GM21515 (cell line): Measurements from ENCODE around the gene NCK1.
"Not testable (repeated sequence)": the region's sequence is repeated elsewhere in the genome, so short reads cannot be mapped to it uniquely, and the experiment has no call there.

Source experiments
- ATAC-seq: cut with Tn5 transposase; IDR thresholded peaks from one replicate; pipeline ENCODE4 v1.9.1; 2021; ENCODE audit not compliant: unreplicated experiment

NCK1 gene

GRCh38 chr3:136982520-136983138 is 120.6 kb downstream of the NCK1 start:
- ATAC-seq: no peak

DNA sequence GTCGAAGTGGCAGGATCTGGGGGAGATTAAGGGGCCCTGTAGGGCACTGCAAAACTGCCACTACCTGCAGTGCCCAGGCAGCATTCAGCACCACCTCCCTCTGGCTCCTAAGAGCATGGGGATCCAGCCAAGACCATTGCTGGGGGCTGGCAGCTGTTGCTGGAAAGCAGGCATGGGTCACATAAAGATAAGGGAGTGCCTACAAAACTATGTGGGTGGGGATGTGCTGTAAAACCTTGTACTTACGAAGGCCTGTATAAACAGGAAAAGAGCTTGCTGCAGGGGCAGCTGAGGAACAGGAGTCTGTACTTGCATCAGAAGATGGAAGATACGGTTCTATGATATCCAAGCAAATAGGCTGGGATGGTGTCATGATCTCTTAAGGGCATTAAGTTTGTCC is 122.8 kb downstream of the NCK1 start:
- no peak for ATAC-seq

- ATAC-seq: not testable (repeated sequence)
Measured at GRCh38 chr3:136987398-136987980, 125.5 kb downstream of the NCK1 start.

DNA sequence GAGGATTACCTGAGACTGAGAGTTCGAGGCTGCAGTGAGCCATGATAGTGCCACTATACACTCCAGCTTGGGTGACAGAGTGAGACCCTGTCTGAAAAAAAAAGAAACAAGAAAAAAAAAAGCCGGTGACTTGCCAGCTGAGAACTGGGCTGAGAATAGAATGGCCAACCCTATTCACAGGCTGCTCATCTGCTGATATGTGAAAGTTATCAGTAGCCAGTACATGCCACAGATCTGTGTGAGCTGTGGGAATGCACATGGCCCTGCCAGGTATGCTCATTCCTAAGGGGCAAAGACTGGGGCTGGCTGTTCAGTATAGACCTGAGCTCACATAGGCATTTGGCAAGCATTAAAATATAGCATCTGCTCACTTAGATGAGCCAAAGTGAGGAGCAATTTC is 126.6 kb downstream of the NCK1 start:
- ATAC-seq: no peak

DNA sequence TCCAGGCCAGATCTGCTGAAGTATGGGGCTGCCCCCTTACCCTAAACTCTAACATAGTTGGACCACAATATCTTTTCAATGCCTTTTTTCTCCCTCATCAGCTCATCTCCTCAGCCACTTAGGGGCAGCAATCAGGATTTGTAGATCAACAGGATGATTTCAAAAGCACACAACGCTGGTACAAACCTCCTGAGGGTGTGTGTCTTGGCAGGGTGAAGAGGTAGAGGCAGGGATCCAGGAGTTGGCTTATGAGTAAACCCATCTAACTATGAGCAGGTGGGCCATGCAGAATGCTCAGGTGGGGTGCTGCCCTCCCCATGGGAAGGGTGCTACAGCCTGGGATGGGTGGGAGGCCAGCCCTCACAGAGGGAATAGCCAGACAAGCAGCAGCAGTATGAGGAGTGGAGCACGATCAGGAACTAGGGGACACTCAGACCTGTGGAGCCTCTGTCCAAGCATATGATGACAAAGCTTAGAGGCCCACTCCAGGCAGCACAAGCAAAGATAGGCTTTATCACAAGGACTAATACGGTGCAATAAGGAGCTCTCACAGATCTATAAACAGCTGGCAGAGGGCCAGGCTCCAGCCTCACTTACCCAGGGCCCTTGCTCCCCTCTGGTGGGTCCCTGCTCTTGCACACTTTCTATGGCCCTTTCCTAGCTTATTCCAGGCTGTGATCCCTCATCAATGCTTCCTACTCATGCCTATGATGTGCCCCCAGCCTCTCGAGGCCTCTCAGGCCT is 127.9 kb downstream of the NCK1 start:
- no peak for ATAC-seq

GRCh38 chr3:136990826-136991225 is 128.8 kb downstream of the NCK1 start:
- ATAC-seq: no peak

GRCh38 chr3:136992115-136992514 is 130.1 kb downstream of the NCK1 start:
- no peak for ATAC-seq

GRCh38 chr3:136994772-136995516 is 132.9 kb downstream of the NCK1 start:
- ATAC-seq: no peak

- no peak for ATAC-seq
Measured at GRCh38 chr3:136995652-136996051, 133.6 kb downstream of the NCK1 start.
